ACC112 (cell line): Measurements from ENCODE around the gene C11orf97.

Experiments
- H2AFZ ChIP-seq: fragments of 200-600 bp; sonication (generic); one replicate; pipeline ENCODE4 v1.6.0; 2017; ENCODE audit warnings: antibody characterized with exemption, low read length; ENCODE audit not compliant: unreplicated experiment
- H3K27ac ChIP-seq: fragments of 200-600 bp; sonication (generic); 2 replicates; pipeline ENCODE4 v1.5.1; 2014; ENCODE audit warnings: low read depth, mild to moderate bottlenecking, antibody characterized with exemption, low read length, moderate library complexity
- H3K27me3 ChIP-seq: fragments of 200-600 bp; sonication (generic); 2 replicates; pipeline ENCODE4 v1.6.1; 2014; ENCODE audit warnings: mild to moderate bottlenecking, antibody characterized with exemption, low read length, moderate library complexity, mixed read lengths; ENCODE audit not compliant: insufficient read depth
- H3K36me3 ChIP-seq: fragments of 200-600 bp; sonication (generic); 2 replicates; pipeline ENCODE4 v1.6.1; 2016; ENCODE audit warnings: mild to moderate bottlenecking, antibody characterized with exemption, low read length, moderate library complexity, mixed read lengths; ENCODE audit not compliant: insufficient read depth
- H3K4me1 ChIP-seq: fragments of 200-600 bp; sonication (generic); one replicate; pipeline ENCODE4 v1.6.1; 2016; ENCODE audit warnings: low read length, mixed read lengths; ENCODE audit not compliant: insufficient read depth, unreplicated experiment, control insufficient read depth
- H3K4me3 ChIP-seq: fragments of 200-600 bp; sonication (generic); 2 replicates; pipeline ENCODE4 v1.5.1; 2014; ENCODE audit warnings: mild to moderate bottlenecking, low read depth, low read length
- H3K79me2 ChIP-seq: fragments of 200-600 bp; sonication (generic); one replicate; pipeline ENCODE4 v1.6.0; 2016; ENCODE audit warnings: low read length; ENCODE audit not compliant: control insufficient read depth, unreplicated experiment, insufficient read depth

Gene C11orf97, protein sequence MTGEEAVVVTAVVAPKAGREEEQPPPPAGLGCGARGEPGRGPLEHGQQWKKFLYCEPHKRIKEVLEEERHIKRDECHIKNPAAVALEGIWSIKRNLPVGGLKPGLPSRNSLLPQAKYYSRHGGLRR

DNA sequence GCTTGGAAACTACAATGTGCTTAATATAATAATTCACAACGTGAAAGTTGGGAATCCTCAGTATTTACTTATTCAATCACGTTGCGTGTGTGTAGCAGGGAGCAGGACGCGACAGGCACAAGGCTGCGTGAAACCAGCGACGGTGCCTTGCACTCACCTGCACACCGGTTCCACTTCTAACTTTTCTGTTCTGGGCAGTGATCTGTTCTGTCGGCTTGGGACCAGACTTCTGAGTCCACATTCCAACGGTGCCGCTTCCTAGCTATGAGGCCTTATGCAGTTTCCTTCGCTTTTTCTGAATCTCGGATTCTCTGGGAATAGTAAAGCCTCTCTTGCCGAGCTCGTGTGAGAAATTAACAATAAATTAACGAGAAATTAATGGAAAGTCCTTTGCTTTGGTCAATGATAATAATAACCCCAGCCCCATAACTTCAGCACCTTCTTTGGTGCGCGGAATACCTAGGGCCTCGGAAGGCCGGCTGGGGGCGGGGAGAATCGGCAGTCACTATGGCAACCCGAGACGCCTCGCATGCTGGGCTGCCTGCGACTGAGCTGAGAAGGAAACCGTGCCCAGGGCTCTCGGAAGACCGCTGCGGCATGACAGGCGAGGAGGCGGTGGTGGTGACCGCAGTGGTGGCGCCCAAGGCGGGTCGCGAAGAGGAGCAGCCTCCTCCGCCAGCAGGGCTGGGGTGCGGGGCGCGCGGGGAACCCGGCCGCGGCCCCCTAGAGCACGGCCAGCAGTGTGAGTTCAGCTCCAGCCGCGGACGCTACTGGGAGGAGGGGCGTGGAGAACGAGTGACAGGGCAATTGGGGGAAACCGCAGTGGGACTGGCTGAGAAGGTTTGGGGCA lies at the start of gene C11orf97:
TSS of gene C11orf97 (plus strand) at position 530 of the 850 bp plus-strand sequence. CDS start at position 598, 68 bp downstream.
- H3K4me3 ChIP-seq: peak within 1 kb of the TSS; percentile 83
- no peaks in the 10 kb centered on the region for H3K4me1 ChIP-seq
- H3K79me2 ChIP-seq: no peaks in the 10 kb centered on the region
- H3K36me3 ChIP-seq: no peaks in the 10 kb centered on the region
- H2AFZ ChIP-seq: peak within 1 kb of the TSS; percentile 70
- H3K27ac ChIP-seq: no peak within 1 kb of the TSS
- H3K27me3 ChIP-seq: 0 out of 2 replicates have a peak, but pooled peaks cover 7% of the 10 kb centered on the region

DNA sequence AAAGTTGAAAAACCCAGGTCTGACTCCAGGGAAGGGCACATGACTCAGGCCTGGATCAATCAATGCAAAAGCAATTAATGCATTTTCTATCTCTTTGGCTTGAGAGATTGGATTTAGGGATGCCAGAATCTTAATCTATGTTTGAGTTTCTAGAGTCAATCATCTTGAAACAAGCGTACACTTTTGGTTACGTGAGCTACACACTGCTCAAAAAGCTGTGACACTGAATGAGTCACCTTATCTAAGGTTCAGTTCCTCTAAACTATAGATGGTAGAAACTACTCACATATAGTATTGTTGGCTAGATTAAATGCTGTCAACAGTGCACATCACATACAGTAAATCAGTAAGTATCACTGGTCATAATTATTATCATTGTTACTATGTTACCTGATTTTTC lies 42.8 kb upstream of the C11orf97 start:
- Histone ChIP-seq H3K79me2 (no peaks in the 10 kb centered on the region), H3K4me3 (no peak overlapping the region), H3K4me1 (no peaks in the 10 kb centered on the region), H2AFZ (no peak overlapping the region), H3K27ac (no peak overlapping the region), H3K27me3 (no peaks in the 10 kb centered on the region), H3K36me3 (peaks cover 8% of the 10 kb centered on the region; the same call in 1 of the 2 replicates)

DNA sequence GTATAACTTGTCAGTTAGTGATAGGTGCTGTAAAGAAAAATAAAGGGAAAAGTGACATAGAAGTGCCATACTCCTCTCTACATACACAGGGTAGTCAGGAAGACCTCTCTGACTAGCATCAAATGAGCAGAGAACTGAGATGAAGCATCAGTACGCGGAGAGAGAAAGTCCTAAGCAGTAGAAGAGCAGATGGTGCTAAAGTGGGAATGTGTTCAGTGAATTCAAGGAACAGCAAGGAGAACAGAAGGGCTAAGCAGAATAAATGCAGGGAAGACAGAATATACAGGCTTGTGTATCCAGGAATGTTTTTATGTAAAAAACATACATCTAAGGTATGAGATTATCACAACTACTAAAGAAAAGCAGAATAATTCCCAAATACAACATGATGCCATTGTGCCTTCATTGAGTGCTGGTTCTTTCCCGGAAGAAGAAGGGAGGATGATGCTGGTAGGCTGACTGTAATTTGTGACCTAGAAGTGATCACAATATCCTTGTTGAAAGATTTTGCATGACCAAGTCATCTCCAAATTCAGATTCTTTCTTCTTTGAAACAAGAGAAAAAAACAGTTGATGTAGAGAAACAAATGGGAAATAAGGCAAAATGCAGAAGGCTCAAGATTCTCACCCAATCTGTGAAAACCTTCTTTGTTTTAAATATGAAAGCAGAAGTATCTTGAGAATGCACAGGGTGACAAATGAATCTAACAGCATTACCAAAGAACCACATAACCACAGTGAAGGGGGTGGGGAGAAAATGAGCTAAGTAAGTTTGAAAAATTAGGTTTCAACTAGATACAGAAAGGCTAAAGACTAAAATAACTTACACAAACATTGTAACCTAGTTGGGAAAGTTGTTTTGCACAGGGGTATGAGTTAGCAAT lies 39.1 kb upstream of the C11orf97 start:
- Histone ChIP-seq H3K4me3 (no peak overlapping the region), H3K79me2 (no peaks in the 10 kb centered on the region), H3K36me3 (0 out of 2 replicates have a peak, but pooled peaks cover 3% of the 10 kb centered on the region), H2AFZ (no peak overlapping the region), H3K4me1 (no peaks in the 10 kb centered on the region), H3K27ac (no peak overlapping the region), H3K27me3 (no peaks in the 10 kb centered on the region)

DNA sequence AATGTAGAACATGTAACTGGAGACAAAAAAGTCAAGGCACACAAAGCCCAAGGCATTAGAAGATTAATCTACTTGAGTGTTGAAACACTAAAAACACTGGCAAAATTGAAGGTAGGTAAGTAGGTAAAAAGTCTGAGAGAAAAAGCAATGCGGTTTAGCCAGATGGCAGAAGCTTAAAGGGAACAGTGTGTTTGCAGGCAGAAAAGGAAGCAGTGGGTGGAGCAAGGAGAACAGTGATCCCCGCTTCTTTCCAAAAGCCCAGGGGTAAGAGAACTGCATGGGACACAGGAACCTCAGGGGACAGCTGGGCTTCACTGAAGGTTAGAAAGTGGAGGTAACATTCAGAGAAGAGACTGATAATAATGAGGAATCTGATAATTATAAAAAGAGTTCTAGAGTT lies 34.6 kb upstream of the C11orf97 start:
- Histone ChIP-seq H2AFZ (no peak overlapping the region), H3K79me2 (no peaks in the 10 kb centered on the region), H3K27ac (no peak overlapping the region), H3K27me3 (no peaks in the 10 kb centered on the region), H3K4me3 (no peak overlapping the region), H3K36me3 (0 out of 2 replicates have a peak, but pooled peaks cover 9% of the 10 kb centered on the region), H3K4me1 (no peaks in the 10 kb centered on the region)

DNA sequence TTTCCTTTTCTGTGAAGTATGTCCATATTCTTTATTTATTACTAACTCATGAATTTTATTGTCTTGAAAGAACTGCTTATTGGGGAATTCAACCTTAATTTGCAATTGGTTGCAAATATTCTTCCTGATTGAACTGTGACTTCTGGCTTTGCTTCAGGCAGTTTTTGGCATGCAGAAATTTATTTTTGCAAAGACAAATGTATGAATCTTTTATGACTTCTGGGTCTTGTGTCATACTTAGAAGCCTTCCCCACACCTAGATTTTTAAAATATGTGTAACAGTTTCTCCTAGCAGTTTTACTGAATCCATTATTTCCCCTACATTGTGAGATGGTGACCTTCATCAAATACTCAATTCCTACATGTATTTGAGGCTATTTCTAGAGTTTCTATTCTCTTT lies 30.9 kb upstream of the C11orf97 start:
- no peak overlapping the region for H3K4me3 ChIP-seq
- peaks cover under 1% of the 10 kb centered on the region for H3K4me1 ChIP-seq
- H3K79me2 ChIP-seq: no peaks in the 10 kb centered on the region
- no peak overlapping the region for H3K27ac ChIP-seq
- H2AFZ ChIP-seq: no peak overlapping the region
- H3K36me3 ChIP-seq: peaks cover 20% of the 10 kb centered on the region
- H3K27me3 ChIP-seq: no peaks in the 10 kb centered on the region

DNA sequence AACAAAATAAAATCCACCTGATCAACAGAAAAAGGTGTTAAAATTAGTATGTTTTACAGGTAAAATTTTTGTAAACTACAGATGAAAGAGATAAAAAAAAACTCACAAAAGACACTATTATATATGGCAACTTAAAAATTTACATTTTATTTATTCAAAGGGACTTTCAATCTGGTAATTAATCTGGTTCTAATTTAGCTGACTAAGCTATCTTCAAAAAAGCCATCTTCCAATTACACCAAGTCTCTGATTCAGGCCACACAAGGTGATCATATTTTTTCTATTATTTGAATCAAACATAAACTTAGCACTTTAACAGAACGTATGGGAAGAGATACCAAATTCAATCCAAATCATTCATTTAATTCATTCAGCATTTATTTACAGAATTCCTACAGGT lies 26.2 kb upstream of the C11orf97 start:
- no peak overlapping the region for H2AFZ ChIP-seq
- no peak overlapping the region for H3K27ac ChIP-seq
- H3K27me3 ChIP-seq: no peaks in the 10 kb centered on the region
- no peaks in the 10 kb centered on the region for H3K79me2 ChIP-seq
- H3K4me1 ChIP-seq: peaks cover 14% of the 10 kb centered on the region
- H3K36me3 ChIP-seq: peaks cover 36% of the 10 kb centered on the region
- no peak overlapping the region for H3K4me3 ChIP-seq

DNA sequence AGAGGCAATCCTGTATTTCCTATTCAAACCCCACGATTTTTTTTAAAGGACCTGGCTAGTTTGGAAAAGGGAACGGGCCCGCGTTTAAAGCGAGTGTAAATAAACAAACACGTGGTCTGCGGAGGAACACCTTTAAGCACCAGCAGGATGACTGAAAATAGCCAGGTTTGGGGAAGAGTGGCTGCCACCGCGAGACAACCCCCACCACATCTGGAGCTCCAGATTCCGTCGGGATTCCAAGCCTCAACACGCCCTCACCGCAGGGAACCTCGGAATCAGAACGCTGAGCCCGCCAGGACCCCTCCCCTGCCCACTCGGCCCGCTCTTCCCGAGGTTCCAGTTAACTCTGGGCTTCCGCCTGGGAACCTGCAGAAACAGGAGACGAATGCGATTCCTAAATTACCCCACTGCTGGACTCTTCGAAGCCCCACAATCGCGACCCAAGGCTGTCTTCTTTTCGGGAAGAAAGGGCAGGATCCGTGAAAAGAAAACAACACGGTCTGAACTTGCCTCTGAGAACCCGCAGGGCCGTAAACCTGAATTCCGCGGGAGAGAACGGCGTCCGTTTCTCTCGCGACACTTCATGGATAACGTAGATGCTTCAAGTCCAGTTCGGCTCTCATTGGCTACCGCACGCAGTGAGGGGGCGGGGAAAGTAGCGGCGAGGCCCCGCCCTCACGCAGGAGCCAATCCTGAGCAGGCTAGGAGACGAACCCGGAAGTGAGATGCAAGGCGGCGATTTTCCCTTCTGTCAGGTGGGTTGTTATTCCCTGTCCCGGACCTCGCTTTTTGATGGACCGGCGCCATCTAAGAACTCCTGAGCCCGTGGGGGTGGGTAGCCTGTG lies 18.8 kb upstream of the C11orf97 start, which contains the start of the genes ANKRD49 and MRE11:
TSS of gene ANKRD49 (plus strand) at position 704 of the 845 bp plus-strand sequence. CDS start 2,710 bp downstream, outside the sequence.
TSS of gene MRE11 (minus strand) at position 564 of the 845 bp plus-strand sequence. CDS start 1,043 bp downstream, outside the sequence.
- H3K27ac ChIP-seq: peak within 1 kb of the TSS; percentile 70
- H3K4me1 ChIP-seq: peaks cover 22% of the 10 kb centered on the region

DNA sequence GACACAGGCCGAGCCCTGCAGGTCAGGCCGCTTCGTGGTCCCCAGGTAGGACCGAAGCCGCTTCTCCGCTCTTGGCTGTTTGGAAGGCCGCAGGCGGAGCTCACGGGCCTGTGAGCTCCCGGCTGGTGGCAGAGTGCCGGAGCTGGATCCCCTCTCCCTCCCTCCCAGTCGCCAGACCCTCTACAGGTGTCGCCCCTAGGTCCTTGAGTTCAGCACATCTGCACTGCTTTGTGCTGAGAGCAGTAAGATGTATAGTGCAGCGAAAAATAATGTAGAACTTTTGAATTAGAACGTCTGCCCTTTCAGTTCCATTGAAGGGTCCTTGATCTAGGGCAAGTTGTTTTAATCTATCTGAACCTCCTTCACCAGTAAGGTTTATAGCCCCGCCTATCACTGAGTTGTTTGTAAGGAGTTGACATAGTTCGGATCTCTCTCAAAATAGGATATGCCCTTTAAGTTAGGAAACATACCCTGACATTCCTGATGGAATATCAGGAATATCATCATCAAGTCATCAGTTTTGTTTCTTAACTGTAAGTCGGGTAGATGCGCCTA lies 18.1 kb upstream of the C11orf97 start:
- H3K4me1 ChIP-seq: peaks cover 22% of the 10 kb centered on the region
- peak overlapping the region; percentile 10; the same call in 1 of the 2 replicates for H3K27ac ChIP-seq
- H3K27me3 ChIP-seq: no peaks in the 10 kb centered on the region
- peak overlapping the region; percentile 87 for H3K4me3 ChIP-seq
- H3K36me3 ChIP-seq: peaks cover 7% of the 10 kb centered on the region; the same call in 1 of the 2 replicates
- peaks cover 17% of the 10 kb centered on the region for H3K79me2 ChIP-seq
- peak overlapping the region; percentile 85 for H2AFZ ChIP-seq

More for the DNA sequence above, 18.8 kb upstream of the C11orf97 start, which contains the start of the genes ANKRD49 and MRE11:
- Histone ChIP-seq H3K79me2 (peaks cover 17% of the 10 kb centered on the region), H3K36me3 (peaks cover 13% of the 10 kb centered on the region; the same call in 1 of the 2 replicates), H2AFZ (peak within 1 kb of the TSS; percentile 86), H3K27me3 (no peaks in the 10 kb centered on the region), H3K4me3 (peak within 1 kb of the TSS; percentile 87)

DNA sequence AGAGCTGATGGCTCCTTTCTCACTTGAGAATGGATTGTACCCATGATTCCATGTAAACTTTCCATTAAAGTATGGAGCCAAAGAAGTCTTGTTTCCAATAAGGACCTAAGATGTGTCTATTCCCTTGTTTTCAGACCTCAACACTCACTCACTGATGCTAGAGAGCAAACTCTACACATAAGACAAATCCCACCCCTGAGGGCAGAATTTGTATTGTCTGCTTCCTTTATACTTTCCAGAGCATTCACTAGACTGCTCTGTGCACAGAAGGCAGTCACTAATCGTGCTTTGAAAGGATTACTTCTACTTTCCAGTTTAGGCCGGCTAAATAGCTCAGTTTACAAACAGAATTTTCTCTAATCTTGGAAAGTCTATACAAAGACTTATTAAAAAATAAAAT lies 12.1 kb upstream of the C11orf97 start:
- Histone ChIP-seq H3K27ac (no peak overlapping the region), H2AFZ (no peak overlapping the region), H3K4me3 (no peak overlapping the region), H3K36me3 (0 out of 2 replicates have a peak, but pooled peaks cover 3% of the 10 kb centered on the region), H3K79me2 (no peaks in the 10 kb centered on the region), H3K27me3 (no peaks in the 10 kb centered on the region), H3K4me1 (peaks cover 6% of the 10 kb centered on the region)
